Smooth muscle cell of the brain vasculature (primary cell): ENCODE data around the gene CFAP251.
"Not testable (repeated sequence)": the region's sequence is repeated elsewhere in the genome, so short reads cannot be mapped to it uniquely, and the experiment has no call there.

Source experiments
- DNase-seq: peaks from one replicate; pipeline ENCODE4 v3.0.0-alpha.2; 2012; ENCODE audit warnings: low read depth, low spot score

CFAP251 gene

GRCh38 chr12:122024132-122024785 lies 105.9 kb downstream of the CFAP251 start:
- DNase-seq: no peak

DNA sequence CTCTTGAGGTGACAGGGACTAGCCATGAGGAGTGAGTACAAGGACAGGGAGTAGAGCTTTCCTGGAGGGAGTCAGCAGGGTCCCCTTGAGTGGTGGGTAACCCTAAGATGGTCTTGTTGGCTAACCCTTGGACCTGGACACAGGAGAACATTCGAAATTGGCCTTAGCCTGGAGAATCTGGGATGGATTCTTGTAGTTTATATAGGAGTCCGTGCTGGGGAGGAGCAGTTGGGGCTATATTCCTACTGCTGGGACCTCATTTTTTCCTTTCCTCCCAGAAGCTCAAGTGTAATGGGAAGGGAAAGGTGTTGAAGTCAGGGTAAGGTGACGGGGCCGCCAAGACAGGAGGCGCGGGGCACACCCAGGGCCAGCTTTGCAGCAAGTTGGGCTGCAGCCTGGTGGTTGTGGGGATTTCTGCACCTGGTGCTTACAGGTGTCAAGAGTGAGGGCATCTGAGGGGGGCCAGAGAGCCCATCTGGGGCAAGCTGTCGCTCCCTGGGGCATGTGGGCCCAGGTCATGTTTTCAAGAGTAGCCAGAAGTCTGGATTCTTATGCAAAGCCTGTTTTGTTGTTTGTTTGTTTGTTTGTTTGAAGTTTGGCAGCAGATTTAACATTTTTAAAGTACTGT lies 108.4 kb downstream of the CFAP251 start:
- DNase-seq: no peak

DNA sequence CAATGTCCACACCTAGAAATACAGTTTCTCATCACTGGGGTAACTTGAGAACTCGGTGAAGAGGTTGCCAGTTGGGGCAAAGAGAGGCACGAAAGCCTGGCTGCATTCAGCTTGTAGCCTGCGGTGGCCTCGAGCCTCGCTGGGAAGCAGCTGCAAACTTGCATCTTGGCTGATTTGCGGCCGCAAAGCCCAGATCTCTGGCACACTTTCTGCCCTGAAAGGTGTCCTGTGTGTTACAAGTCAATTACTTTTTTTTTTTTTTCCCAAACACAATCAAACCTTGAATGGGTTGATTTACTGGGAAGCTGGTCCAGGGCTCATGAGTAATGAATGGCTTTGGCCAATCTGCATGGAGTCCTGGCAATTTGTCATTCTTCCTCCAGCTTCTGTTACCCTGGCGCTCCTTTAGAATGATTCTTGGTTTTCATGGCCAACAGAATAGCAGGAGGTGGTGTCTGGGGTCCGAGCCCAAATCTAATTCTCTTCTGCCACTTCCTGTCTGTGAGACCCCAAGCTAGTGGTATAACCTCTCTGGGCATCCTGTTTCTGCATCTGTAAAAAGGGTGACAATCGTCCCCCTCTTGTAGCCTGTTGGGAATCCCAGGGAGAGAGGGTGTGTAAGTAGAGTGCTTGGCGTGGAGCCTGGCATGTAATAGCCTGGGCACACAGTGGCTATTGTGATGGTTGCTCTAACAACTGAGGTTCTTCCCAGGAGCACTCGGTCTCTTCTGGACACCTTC lies 109.9 kb downstream of the CFAP251 start:
- DNase-seq: no peak

- no peak for DNase-seq
These were observed 110.6 kb downstream of the CFAP251 start for GRCh38 chr12:122028905-122029560.

DNA sequence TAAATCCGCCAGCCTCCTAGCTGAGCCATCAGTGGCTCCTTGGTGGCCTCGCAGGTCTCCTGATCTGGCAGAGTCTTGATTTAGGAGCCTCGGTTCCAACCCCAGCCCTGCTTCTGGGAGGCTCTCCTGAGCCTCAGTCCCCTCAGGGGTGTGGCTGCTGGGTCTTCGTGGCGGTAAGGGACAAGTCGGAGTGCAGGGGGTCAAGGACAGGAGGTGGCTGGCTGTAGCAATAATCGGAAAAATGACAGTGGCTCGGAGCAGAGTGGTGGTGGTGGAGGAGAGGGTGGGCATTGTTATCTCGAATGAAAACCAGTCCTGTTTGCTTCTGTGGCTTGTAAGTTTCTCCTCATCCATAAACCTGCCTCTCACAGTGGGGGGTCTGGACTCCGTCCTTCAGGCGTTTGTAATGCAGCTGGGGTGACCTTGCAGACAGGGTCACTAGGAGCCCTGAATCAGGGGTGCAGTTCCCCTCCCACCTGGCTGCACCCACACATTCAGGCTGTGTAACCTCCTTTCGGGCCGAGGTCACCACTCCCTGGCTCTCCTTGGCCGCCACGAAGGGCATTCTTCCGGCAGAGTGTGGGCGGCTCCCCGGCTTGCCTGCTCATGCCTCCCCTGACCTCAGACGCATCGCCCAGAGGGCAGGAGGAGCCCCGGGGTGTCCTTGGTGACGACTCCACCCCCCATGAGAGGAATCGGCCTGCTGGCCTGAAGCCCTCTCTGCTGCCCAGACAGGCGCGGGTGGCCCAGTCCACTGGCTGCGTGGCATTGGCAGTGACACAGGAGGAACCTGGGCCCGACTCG lies 111.4 kb downstream of the CFAP251 start:
- no peak for DNase-seq

- no peak for DNase-seq
These were observed 112.1 kb downstream of the CFAP251 start for GRCh38 chr12:122030424-122031035.

DNA sequence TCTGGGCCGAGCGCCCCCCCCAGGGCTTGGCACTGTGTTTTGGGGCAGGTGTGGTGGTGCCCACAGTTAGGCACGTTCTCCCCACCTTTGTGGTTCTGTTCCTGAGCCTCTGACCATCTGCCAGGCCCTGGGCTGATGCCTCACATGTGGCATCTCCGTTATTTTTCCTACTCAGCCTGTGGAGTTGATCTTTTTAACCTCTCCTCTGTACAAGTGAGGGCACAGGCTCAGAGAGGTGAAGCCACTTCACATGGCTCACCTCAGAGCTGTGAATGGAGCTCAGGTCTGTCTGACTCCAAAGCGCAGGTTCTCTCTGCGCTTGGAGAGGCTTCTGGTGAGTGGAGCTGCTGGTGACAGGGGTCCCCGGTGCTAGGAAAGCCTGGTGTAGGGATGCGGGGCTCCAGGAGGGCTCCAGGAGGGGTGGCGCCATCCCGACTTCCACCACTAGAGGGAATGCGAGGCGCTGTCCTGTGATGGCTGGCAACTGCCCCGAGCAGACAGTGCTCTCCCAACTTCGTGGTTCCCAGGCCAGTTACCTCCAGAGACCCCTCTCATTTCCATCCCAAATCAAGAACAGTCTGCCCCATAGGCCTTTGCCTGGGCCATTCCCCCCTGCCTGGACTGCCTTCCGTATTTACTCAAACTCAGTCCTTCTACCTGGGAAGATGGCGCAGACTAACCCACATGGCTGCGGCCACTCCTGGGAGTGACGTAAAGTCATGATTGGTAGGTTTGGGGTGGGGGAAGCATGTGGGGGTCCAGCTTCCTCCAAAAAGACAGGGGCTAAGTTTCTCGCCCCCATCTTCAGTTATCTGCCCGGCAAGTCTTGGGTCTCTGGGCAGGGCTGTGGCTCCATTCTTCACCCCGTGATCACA lies 113.2 kb downstream of the CFAP251 start:
- DNase-seq: no peak

- DNase-seq: no peak
These were observed 114.2 kb downstream of the CFAP251 start for GRCh38 chr12:122032580-122032979.

DNA sequence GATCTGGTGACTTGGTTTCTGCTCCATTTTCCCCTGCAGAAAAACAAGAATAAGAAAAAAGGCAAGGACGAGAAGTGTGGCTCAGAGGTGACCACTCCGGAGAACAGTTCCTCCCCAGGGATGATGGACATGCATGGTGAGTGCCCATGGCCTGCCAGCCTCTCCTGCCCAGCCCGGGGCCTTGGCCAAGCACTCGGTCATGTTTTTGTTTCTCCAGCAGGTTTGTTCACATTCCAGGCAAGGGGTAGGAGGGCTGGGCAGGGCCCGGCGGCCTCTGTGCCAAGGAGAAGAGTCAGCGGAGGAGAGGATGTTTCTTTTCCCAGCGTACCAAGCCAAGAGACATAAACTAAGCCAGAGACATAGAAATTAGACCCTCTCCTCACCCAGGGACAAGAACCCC lies 116.9 kb downstream of the CFAP251 start:
- no peak for DNase-seq

DNA sequence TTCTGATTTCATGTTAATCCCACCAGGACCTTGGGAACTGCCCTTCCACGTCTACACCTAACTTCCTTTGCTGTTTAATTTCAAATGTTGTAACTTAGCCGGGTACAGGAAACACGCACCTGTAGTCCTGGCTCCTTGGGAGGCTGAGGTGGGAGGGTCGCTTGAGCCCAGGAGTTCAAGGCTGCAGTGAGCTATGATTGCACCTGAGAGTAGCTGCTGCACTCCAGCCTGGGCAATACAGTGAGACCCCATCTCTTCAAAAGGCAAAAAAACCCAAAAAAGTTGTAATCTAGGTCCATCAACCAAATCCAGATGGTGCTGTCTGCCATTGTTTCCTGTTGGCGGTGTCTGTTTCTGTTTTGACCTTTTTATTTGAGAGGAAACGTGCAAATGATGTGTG lies 117.8 kb downstream of the CFAP251 start:
- no peak for DNase-seq

DNA sequence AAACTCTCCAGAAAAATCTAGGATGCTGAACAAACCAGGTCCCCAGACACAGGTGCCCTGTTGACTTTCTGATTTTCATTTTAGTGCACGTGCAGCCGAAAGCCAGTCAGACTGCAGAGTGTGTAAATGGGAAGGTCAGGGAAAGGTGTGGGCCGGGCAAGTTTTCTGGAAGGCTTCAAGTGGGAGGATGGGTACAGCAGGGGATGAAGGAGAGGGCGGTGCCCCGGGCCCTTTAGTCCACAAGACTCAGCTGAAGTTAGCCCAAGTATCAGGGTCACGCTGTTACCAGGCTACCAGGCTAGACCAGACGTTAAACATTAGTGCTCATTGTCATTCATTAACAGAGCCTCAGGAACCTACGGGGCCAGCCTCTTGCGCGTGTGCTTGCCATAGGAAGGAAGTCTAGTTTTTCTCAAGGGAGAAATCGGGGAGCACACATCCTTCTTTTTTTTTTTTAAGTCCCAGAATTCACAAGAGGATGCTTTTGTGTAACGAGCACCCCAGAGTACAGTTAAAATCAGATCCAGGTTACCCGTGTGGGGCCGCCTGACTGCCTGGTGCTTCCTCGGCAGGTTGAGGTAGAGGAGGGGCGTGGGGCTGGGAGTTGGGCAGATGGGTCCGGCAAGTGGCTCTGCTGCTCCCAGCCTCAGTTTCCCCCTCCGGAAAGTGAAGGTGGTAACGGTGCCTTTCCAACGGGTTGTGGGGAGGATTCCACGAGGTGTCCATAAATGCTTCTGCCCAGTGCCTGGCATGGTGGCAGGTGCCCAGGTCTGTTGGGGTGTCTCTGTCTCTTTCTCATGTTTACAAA lies 122.4 kb downstream of the CFAP251 start:
- DNase-seq: no peak

DNA sequence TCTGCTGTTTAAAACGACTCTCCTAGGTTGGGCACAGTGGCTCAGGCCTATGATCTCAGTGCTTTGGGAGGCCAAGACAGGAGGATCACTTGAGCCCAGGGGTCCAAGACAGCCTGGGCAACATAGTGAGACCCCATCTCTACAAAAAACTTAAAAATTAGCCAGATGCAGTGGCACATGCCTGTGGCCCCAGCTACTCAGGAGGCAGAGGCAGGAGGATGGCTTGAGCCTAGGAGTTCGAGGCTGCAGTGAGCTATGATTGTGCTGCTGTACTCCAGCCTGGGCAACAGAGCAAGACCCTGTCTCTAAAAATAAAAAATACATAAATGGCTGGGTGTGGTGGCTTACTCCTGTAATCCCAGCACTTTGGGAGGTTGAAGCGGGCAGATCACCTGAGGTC lies 123.1 kb downstream of the CFAP251 start:
- not testable (repeated sequence) for DNase-seq

DNA sequence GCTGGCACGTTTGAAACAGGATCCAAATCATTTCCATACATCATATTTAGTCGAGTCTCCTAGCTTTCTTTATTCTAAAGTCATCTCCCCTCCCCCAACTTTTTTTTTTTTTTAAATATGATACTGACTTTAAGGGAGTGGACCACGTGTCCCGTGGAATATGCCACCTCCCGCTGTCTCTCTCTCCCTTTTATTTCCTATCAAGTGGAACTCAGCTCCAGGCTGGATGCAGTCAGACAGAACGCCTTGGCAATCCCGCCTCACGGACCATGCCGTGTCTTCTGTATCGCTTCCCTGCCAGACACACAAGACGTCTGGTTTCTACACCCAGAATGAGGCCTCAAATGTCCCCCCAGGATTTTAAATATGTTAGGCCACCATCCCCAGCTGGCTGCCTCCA lies 124.5 kb downstream of the CFAP251 start:
- no peak for DNase-seq

DNA sequence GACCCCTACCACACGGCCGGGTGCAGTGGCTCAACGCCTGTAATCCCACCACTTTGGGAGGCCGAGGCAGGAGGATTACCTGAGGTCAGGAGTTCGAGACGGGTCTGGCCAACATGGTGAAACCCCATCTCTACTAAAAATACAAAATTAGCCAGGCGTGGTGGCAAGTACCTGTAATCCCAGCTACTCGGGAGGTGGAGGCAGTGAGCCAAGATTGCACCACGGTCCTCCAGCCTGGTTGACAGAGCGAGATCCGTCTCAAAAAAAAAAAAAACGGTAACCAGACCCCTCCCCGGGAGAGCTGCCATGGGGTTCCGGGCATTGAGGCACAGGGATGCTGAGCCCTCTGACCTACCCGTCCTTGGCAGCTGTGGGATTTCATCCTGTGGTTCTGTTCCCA lies 125.1 kb downstream of the CFAP251 start:
- no peak for DNase-seq

DNA sequence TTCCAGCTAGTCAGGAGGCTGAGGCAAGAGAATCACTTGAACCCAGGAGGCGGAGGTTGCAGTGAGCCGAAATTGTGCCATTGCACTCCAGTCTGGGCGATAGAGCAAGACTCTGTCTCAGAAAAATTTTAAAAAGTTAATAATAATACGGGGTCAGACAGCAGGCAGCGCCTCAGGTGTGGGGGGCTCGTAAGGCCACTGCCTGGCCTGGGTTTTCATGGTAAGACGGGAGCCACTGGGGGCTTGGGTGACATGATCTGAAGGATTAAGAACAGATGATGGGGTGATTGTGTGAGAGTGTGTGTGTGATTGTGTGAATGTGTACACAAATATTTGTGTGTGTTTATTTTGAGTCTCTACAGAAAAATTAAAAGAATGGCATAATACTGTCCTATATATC lies 126.9 kb downstream of the CFAP251 start:
- DNase-seq: no peak

DNA sequence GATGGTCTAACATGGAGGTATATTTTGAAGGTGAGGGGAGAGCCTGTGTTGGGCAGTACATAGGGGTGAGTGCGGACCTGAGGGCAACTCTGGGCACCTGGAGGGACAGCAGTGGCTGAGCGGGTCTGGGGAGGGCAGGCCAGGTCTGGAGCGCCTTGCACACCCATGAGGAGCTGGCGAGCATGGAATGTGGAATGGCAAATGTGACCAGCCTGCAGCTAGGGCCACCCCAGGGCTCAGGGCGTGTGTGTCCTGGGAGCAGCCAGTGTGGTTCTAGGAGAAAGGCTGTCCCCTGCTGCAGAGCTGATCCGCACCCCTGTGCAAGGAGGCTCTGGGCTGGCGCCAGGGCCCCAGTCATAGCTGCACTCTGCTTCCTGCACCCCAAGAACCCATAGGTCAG lies 127.8 kb downstream of the CFAP251 start:
- DNase-seq: no peak

GRCh38 chr12:122048151-122048550 lies 129.8 kb downstream of the CFAP251 start:
- DNase-seq: no peak

GRCh38 chr12:122049827-122050226 lies 131.4 kb downstream of the CFAP251 start:
- DNase-seq: no peak

- DNase-seq: no peak
These were observed 132.3 kb downstream of the CFAP251 start for GRCh38 chr12:122050706-122051105.
